ENCODE data around the gene ARHGAP10.
"Not testable (repeated sequence)": the region's sequence is repeated elsewhere in the genome, so short reads cannot be mapped to it uniquely, and the experiment has no call there.

Gene ARHGAP10

GRCh38 chr4:147899512-147899911 is 167.6 kb downstream of the ARHGAP10 start:
- Mint-ChIP-seq H3K27me3 (no peaks in the 10 kb centered on the region), H3K27ac (no peak overlapping the region), H3K4me1 (no peaks in the 10 kb centered on the region), H3K36me3 (peaks cover 1% of the 10 kb centered on the region), H3K4me3 (no peak overlapping the region), H3K9me3 (peaks cover 9% of the 10 kb centered on the region)
- CTCF ChIA-PET: no interaction called here
- no peak for DNase-seq

- CTCF ChIA-PET: no interaction called here
Observed at GRCh38 chr4:147901388-147901787, 169.5 kb downstream of the ARHGAP10 start.

GRCh38 chr4:147901916-147902315 is 170.0 kb downstream of the ARHGAP10 start:
- Mint-ChIP-seq H3K27ac (no peak overlapping the region), H3K36me3 (peaks cover 1% of the 10 kb centered on the region), H3K27me3 (no peaks in the 10 kb centered on the region), H3K4me3 (no peak overlapping the region), H3K4me1 (no peaks in the 10 kb centered on the region), H3K9me3 (peaks cover 13% of the 10 kb centered on the region)
- CTCF ChIA-PET: no interaction called here
- no peak for DNase-seq

More at GRCh38 chr4:147901388-147901787, 169.5 kb downstream of the ARHGAP10 start:
- Mint-ChIP-seq H3K4me3 (no peak overlapping the region), H3K36me3 (peaks cover 1% of the 10 kb centered on the region), H3K9me3 (peaks cover 13% of the 10 kb centered on the region), H3K27ac (no peak overlapping the region), H3K27me3 (no peaks in the 10 kb centered on the region), H3K4me1 (no peaks in the 10 kb centered on the region)
- no peak for DNase-seq

GRCh38 chr4:147909225-147909624 is 177.3 kb downstream of the ARHGAP10 start:
- CTCF ChIA-PET: no interaction called here
- Mint-ChIP-seq H3K4me1 (no peaks in the 10 kb centered on the region), H3K27ac (no peak overlapping the region), H3K36me3 (no peaks in the 10 kb centered on the region), H3K27me3 (no peaks in the 10 kb centered on the region), H3K9me3 (peaks cover 5% of the 10 kb centered on the region), H3K4me3 (no peak overlapping the region)
- DNase-seq: no peak

GRCh38 chr4:147910315-147910714 is 178.4 kb downstream of the ARHGAP10 start:
- Mint-ChIP-seq H3K36me3 (no peaks in the 10 kb centered on the region), H3K4me1 (no peaks in the 10 kb centered on the region), H3K4me3 (no peak overlapping the region), H3K9me3 (peaks cover 4% of the 10 kb centered on the region), H3K27me3 (no peaks in the 10 kb centered on the region), H3K27ac (no peak overlapping the region)
- DNase-seq: no peak
- CTCF ChIA-PET: interaction anchor here (0.6 kb wide), 1 partner anchor 10 kb away, joined by 5 read pairs; no protein-coding TSS in a partner anchor

- H3K4me1 Mint-ChIP-seq, CTCF ChIA-PET, H3K4me3 Mint-ChIP-seq, H3K36me3 Mint-ChIP-seq, H3K9me3 Mint-ChIP-seq, H3K27me3 Mint-ChIP-seq, H3K27ac Mint-ChIP-seq, DNase-seq: not testable (repeated sequence)
Observed at GRCh38 chr4:147912106-147912505, 180.2 kb downstream of the ARHGAP10 start.

GRCh38 chr4:147913137-147913536 is 181.2 kb downstream of the ARHGAP10 start:
- H3K36me3 Mint-ChIP-seq: no peaks in the 10 kb centered on the region
- no peaks in the 10 kb centered on the region for H3K9me3 Mint-ChIP-seq
- H3K27me3 Mint-ChIP-seq: no peaks in the 10 kb centered on the region
- H3K4me3 Mint-ChIP-seq: no peak overlapping the region
- no peaks in the 10 kb centered on the region for H3K4me1 Mint-ChIP-seq
- no peak for DNase-seq
- no peak overlapping the region for H3K27ac Mint-ChIP-seq
- CTCF ChIA-PET: no interaction called here

- Mint-ChIP-seq H3K27ac (no peak overlapping the region), H3K9me3 (no peaks in the 10 kb centered on the region), H3K4me1 (no peaks in the 10 kb centered on the region), H3K27me3 (no peaks in the 10 kb centered on the region), H3K4me3 (no peak overlapping the region), H3K36me3 (no peaks in the 10 kb centered on the region)
- no peak for DNase-seq
- CTCF ChIA-PET: interaction anchor here (0.6 to 1.6 kb wide), 2 partner anchors 49 to 323 kb away, joined by 4 read pairs; no protein-coding TSS in a partner anchor
Observed at GRCh38 chr4:147916351-147916750, 184.5 kb downstream of the ARHGAP10 start.

- Mint-ChIP-seq H3K4me3 (no peak overlapping the region), H3K27ac (no peak overlapping the region), H3K9me3 (no peaks in the 10 kb centered on the region), H3K36me3 (peaks cover 2% of the 10 kb centered on the region), H3K4me1 (no peaks in the 10 kb centered on the region), H3K27me3 (no peaks in the 10 kb centered on the region)
- CTCF ChIA-PET: no interaction called here
- no peak for DNase-seq
Observed at GRCh38 chr4:147923381-147923780, 191.5 kb downstream of the ARHGAP10 start.

- no peaks in the 10 kb centered on the region for H3K27me3 Mint-ChIP-seq
Observed at GRCh38 chr4:147923854-147924253, 192.0 kb downstream of the ARHGAP10 start.

GRCh38 chr4:147924604-147925412 is 192.9 kb downstream of the ARHGAP10 start:
- H3K36me3 Mint-ChIP-seq: peaks cover 2% of the 10 kb centered on the region
- H3K4me3 Mint-ChIP-seq: no peak overlapping the region
- peak; percentile 32 for DNase-seq
- CTCF ChIA-PET: interaction anchor here (0.6 to 1.1 kb wide), 3 partner anchors 9 to 94 kb away, joined by 3 read pairs; no protein-coding TSS in a partner anchor
- no peaks in the 10 kb centered on the region for H3K27me3 Mint-ChIP-seq
- H3K9me3 Mint-ChIP-seq: no peaks in the 10 kb centered on the region
- no peak overlapping the region for H3K27ac Mint-ChIP-seq
- no peaks in the 10 kb centered on the region for H3K4me1 Mint-ChIP-seq

More at GRCh38 chr4:147923854-147924253, 192.0 kb downstream of the ARHGAP10 start:
- Mint-ChIP-seq H3K9me3 (no peaks in the 10 kb centered on the region), H3K27ac (no peak overlapping the region), H3K4me1 (no peaks in the 10 kb centered on the region), H3K36me3 (peaks cover 2% of the 10 kb centered on the region), H3K4me3 (no peak overlapping the region)
- CTCF ChIA-PET: no interaction called here
- DNase-seq: no peak

- no peak for DNase-seq
- H3K36me3 Mint-ChIP-seq: peaks cover 1% of the 10 kb centered on the region
Observed at GRCh38 chr4:147927377-147928137, 195.7 kb downstream of the ARHGAP10 start.

GRCh38 chr4:147928400-147928799 is 196.5 kb downstream of the ARHGAP10 start:
- CTCF ChIA-PET: interaction anchor here (0.8 kb wide), 2 partner anchors 9 to 62 kb away, joined by 3 to 4 read pairs; no protein-coding TSS in a partner anchor
- H3K9me3 Mint-ChIP-seq: no peaks in the 10 kb centered on the region
- no peaks in the 10 kb centered on the region for H3K4me1 Mint-ChIP-seq
- H3K27ac Mint-ChIP-seq: no peak overlapping the region
- H3K4me3 Mint-ChIP-seq: no peak overlapping the region
- H3K36me3 Mint-ChIP-seq: peaks cover 1% of the 10 kb centered on the region
- DNase-seq: no peak
- no peaks in the 10 kb centered on the region for H3K27me3 Mint-ChIP-seq

More at GRCh38 chr4:147927377-147928137, 195.7 kb downstream of the ARHGAP10 start:
- Mint-ChIP-seq H3K27me3 (no peaks in the 10 kb centered on the region), H3K4me3 (no peak overlapping the region), H3K27ac (no peak overlapping the region), H3K4me1 (no peaks in the 10 kb centered on the region), H3K9me3 (no peaks in the 10 kb centered on the region)
- CTCF ChIA-PET: no interaction called here

- Mint-ChIP-seq H3K4me1 (no peaks in the 10 kb centered on the region), H3K27ac (no peak overlapping the region), H3K9me3 (no peaks in the 10 kb centered on the region), H3K36me3 (peaks cover 1% of the 10 kb centered on the region), H3K27me3 (no peaks in the 10 kb centered on the region), H3K4me3 (no peak overlapping the region)
- no peak for DNase-seq
- CTCF ChIA-PET: no interaction called here
Observed at GRCh38 chr4:147929746-147930145, 197.9 kb downstream of the ARHGAP10 start.
